Large intestine (tissue), 3 donors: Measurements from ENCODE around the gene RPTOR. TPM values are rescaled to one million over a fixed set of nuclear protein-coding genes. Genes with fewer than 3 reads are reported as not detected.

Experiments used
- DNase-seq, 2 donors: peaks; one replicate each; pipeline versions ENCODE4 v3.0.0 to v3.0.0-alpha.2; 2013
- H3K27ac ChIP-seq: one replicate; pipeline ENCODE4 v1.5.1; 2013; ENCODE audit warnings: low read length
- H3K27me3 ChIP-seq: 2 replicates; pipeline ENCODE4 v1.6.1; 2013; ENCODE audit warnings: low read length; ENCODE audit not compliant: control insufficient read depth, insufficient read depth
- H3K36me3 ChIP-seq: 2 replicates; pipeline ENCODE4 v1.6.1; 2013; ENCODE audit warnings: low read length; ENCODE audit not compliant: control insufficient read depth, insufficient read depth
- H3K4me1 ChIP-seq: one replicate; pipeline ENCODE4 v1.6.1; 2013; ENCODE audit warnings: low read length; ENCODE audit not compliant: control insufficient read depth, insufficient read depth
- H3K4me3 ChIP-seq: one replicate; pipeline ENCODE4 v1.5.1; 2013; ENCODE audit warnings: low read length
- H3K9me3 ChIP-seq: one replicate; pipeline ENCODE4 v1.6.1; 2013; ENCODE audit warnings: mild to moderate bottlenecking, low read depth, low read length, moderate library complexity; ENCODE audit not compliant: control insufficient read depth
- WGBS: methylation state at CpG from one replicate; pipeline ENCODE4 v1.1.5; 2013; ENCODE audit warnings: low lambda C conversion rate; ENCODE audit not compliant: insufficient coverage; 5-methylcytosine and 5-hydroxymethylcytosine counted together
- polyA plus RNA-seq: library from polyadenylated mRNA; unstranded; fragments of 120-200 nt; gene quantifications from one replicate; pipeline ENCODE4 v1.2.1, GENCODE V29; 2013

Gene RPTOR
- polyA plus RNA-seq, 1 donor = 16.8 TPM

DNA sequence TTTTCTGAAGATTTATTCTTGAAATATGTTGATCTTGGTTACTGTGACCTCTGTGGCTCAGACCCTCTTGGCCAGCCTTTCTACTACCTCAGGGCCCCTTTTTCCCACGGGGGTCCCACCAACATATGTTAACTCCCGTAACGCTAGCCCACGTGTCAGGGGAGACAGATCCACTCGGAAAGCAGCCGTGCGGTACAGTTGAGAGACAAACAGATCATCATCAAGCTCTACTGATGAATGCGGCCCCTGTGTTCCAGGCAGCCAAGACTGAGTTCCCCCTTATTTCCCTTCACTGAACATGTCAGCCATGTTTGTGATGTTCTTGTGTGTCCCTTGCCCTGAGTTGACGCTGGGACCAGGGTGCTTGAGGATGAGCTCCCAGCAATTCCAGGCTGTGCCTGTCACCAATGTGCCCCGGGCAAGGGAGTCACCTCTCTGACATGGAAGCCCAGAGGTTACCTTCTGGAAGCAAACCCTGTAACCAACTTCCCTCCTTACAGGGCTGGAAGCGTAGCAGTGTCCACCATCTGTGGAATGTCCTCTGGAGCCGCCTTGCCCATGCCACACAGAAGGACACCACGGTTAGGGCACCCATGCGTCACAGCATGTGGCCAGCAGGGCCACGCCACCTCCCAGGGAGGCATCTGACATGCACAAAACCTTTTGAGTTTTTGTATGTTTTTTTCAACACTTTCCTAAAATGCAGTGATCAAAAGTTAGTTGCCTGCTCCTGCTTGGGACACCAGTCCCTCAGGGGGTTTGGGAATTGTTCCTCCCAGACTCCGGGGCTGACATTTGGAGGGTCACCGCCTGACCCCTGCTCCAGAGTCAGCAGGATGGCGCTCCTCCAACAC lies 253.3 kb downstream of the RPTOR start:
- WGBS = 100% methylated on average over 2 of the region's 18 CpGs
- H3K4me1 ChIP-seq = no peaks in the 10 kb centered on the region
- H3K27me3 ChIP-seq = no peaks in the 10 kb centered on the region
- DNase-seq = no peak
- no peaks in the 10 kb centered on the region for H3K9me3 ChIP-seq
- no peak overlapping the region for H3K27ac ChIP-seq
- no peak overlapping the region for H3K4me3 ChIP-seq
- H3K36me3 ChIP-seq = peaks cover 5% of the 10 kb centered on the region

DNA sequence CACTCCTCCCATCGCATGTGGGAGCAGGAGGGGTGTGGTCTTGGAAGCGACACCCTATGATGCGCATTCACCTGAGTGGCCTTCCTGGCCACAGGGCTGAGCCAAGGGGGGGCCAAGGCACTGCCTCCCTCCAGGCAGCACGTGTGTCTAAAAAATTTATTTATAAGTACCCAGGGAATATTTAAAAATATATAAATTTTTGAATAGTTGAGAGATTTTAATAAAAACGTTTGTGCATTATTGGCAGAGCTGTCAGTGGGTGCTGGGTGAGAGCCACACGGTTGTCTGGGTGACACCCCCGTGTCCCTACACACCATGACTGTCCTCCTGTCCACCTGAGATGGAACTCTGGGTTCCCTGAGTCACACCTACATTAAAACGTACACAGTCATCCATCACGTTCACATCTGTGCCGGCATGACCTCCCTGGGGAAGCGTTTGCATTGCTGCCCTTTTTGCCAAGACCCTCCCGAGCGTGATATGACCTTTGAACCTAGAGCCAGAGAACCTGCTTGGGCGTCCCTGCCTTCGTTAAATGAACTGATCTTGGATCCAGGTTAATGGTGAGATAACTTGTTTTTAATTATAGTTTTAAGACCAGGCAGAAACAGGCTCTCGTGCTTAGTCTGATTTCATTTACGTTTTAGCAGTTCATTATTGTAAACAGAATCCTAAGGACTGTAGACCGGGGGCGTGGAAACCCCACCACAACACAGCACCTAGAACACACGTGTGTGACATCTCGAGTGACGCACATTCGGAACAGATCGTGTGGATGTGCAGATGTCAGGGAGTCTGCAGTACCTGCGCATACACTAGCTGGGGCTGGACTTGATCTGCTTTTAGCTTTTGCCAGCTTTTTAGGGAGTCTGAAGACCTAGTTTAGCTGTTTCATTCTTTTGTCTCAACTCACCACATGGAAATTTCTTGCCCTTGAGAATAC lies 254.2 kb downstream of the RPTOR start:
- Histone ChIP-seq H3K36me3 (peaks cover 2% of the 10 kb centered on the region), H3K4me3 (no peak overlapping the region), H3K27ac (no peak overlapping the region), H3K4me1 (no peaks in the 10 kb centered on the region), H3K9me3 (peaks cover 4% of the 10 kb centered on the region), H3K27me3 (no peaks in the 10 kb centered on the region)
- DNase-seq = no peak
- 50% methylated on average over 3 of the region's 25 CpGs for whole genome bisulfite sequencing

DNA sequence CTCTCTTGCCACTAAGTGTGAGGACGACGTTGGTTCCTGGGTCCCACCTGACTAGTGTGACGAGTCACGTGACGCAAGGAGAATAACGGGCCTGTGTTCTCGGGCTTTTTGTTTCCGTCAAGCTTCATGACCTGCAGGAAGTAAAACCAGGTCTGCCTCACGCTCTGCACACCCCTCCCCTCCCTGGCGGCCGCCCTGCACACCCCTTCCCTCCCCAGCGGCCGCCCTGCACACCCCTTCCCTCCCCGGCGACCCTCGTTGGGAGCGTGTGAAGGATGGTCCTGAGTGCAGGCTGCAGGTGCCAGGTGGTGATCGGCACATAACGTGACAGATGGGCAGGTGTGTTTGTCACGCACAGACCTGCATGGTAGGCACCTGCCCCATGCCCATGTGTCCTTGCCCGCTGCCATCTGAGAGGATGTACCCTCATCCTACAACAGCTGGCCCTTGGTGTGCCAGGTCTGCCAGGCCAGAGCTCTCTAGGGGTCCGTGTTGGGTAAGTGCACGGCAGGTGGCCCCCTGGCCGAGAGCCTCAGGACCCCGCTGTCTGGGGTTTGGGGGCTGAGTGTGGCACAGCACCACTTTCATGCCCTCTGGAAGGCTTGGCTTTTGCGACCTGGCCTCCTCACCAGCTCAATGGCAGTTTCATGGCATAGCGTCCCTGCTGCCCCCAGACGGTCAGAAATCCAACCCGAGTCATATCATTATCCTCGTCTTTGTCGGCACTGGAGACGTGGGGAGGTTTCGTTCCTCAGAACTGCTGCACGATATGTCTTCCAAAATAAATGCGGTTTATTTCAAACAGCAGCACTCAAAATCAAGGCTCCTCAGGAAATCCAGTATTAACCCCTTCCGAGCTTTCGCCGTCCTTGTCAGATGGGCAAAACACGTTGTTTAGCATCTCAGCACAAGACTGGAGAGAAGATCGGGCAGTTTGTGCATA lies 255.2 kb downstream of the RPTOR start:
- H3K27me3 ChIP-seq = no peaks in the 10 kb centered on the region
- peaks cover 2% of the 10 kb centered on the region for H3K36me3 ChIP-seq
- 100% methylated on average over 3 of the region's 40 CpGs for WGBS
- H3K27ac ChIP-seq = no peak overlapping the region
- H3K4me3 ChIP-seq = no peak overlapping the region
- peaks cover 4% of the 10 kb centered on the region for H3K9me3 ChIP-seq
- H3K4me1 ChIP-seq = no peaks in the 10 kb centered on the region
- no peak for DNase-seq

DNA sequence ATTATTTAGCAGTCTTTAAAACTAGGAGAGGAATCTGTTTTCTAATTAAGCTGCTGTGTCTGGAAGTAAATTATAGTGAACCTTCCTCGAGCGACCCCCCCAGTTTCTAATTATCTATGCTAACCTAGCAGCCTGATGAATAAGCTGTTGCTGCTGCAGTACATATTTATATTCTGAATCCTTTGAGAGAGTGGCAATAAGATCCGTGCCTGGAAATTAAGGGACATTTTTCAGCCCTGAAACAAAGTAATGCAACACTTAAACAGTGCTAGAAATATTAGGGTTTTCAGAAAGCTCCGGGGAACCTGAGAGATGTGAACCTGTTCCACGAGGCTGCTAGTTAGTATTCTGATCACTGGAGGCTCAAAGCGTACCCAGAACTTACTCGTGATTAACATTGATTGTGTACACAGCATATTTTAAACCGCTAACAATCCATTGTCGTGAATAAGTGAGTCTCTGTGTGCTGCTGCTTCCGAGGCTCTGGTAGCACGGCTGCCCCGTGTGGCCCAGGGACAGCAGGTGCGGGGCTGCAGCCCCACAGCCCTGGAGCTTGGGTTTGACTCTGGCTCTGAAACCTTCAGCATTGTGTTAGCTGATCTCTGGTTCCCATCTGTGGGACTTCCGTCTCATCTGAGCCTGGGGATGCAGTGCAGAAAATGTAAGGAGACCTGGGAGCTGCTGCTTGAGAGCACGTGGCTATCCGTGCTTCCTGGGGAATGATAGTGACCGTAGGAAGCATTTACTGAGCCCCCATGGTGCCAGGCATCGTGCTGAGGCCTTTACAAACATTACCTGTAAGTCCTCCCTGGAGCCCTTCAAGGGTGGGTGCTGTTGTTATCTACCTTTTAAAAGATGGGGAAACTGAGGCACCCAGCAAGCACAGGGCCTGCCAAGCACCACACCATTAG lies 256.1 kb downstream of the RPTOR start:
- WGBS = no CpG with 5 or more reads among the region's 18 CpGs
- peaks cover 2% of the 10 kb centered on the region for H3K36me3 ChIP-seq
- DNase-seq = no peak
- H3K4me1 ChIP-seq = no peaks in the 10 kb centered on the region
- no peak overlapping the region for H3K27ac ChIP-seq
- H3K27me3 ChIP-seq = no peaks in the 10 kb centered on the region
- no peak overlapping the region for H3K4me3 ChIP-seq
- peaks cover 4% of the 10 kb centered on the region for H3K9me3 ChIP-seq

DNA sequence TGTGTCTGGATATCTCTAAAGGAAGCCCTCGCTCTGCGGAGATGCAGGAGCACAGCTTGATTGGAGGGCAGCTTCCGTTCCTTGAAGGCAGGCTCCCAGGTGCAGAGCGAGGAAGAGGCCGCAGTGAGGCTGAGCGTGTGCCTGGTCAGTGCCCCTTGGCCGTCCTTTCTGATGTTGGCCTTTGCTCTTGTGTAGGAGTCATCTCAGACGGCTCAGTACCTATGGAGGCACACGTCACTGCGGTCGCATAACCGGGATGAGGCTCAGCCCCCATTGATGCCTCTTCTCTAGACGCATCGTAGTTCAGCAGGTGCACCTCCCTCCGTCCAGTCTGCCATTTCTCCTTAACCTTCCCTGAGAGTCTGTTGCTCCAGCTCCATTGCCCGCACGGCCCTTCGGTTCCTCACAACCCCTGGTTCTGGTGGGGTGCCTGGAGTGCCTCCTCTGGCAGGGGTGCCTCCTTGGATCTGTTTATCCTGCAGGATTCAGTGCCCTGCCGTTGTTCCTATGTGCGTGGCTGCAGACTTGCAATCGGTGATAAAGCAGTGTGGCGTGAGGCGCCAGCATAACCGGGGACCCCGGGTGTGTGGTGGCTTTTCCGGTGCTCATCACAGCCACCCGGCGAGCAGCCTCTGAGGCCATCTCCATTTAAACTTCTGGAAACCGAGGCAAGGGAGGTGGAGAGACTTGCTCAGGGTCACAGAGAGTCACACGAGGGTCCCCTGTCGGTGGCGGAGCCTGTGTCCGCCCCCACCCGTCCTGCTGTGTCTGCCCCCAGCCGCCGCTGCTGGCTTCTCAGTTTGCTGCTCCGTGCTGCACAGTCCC lies 258.2 kb downstream of the RPTOR start:
- H3K27ac ChIP-seq = no peak overlapping the region
- DNase-seq = no peak
- no peak overlapping the region for H3K4me3 ChIP-seq
- H3K4me1 ChIP-seq = no peaks in the 10 kb centered on the region
- H3K27me3 ChIP-seq = no peaks in the 10 kb centered on the region
- WGBS = no CpG with 5 or more reads among the region's 37 CpGs
- peaks cover 18% of the 10 kb centered on the region for H3K9me3 ChIP-seq
- peaks cover 2% of the 10 kb centered on the region for H3K36me3 ChIP-seq

DNA sequence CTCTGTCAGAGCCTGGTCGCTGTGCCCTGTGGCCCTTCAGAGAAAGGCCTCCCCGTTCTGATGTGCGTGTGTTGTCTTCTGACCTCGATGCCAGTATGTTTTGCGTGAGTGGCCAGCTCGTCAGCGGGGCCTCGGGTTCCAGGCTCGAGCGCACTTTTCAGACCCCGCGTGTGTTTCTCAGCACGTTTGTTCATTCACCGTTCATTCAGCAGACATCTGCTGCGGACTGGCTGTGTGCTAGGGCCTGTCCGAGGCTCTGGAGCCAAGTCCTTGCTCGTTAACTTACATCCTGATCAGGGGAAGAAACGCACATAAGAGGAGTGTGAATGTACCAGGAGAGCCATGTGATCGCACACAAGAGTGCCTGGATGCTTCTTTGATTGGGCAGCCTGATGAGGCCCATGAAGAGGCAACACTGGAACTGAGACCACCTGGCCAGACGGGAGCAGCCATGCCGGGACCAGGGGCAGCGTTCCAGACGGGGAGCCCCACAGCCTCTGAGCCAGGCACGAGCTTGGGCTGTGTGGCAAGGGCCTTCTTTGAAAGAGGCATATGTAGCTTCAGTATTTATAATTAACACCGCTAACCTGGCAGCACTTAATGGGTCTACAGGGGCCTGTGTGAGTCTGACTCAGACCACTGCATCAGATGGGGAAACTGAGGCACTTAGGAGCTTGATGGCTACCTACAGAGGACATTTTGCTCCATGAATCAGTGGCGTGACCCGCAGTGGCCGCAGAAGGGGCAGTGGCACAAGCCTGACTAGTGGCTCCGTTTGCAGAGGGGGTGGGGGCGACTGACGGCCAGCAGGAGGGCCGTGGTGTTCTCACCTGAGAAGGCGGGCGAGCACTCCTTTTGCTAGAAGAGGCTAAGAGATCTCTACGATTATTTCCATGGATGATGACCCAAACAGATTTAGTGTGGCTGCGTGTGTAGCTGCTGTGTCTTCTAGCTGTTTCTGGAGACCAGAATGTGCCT lies 259.1 kb downstream of the RPTOR start:
- Histone ChIP-seq H3K36me3 (peaks cover 2% of the 10 kb centered on the region), H3K27ac (no peak overlapping the region), H3K27me3 (no peaks in the 10 kb centered on the region), H3K4me3 (no peak overlapping the region), H3K4me1 (no peaks in the 10 kb centered on the region), H3K9me3 (peaks cover 18% of the 10 kb centered on the region)
- WGBS = no CpG with 5 or more reads among the region's 36 CpGs
- DNase-seq = no peak

DNA sequence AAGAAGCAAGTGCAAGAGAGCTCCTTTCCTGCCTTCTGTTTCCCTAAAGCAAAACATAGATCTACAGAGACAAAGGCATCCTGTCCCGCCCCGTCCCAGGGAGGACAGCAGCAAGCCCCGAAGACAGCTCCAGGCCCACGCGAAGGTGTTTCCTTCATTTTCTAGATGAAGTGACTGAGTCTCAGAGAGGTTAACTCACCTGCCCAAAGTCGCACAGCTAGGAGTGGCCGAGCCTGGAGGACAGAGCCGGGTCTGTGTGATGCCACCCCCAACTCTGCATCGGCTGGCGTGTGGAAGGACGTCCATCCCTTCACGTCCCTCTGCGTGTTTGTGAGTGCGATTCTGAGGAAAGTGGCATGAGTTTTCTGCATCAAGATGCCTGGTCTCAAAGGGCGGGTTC lies 259.8 kb downstream of the RPTOR start:
- Histone ChIP-seq H3K4me3 (no peak overlapping the region), H3K9me3 (peaks cover 18% of the 10 kb centered on the region), H3K27me3 (no peaks in the 10 kb centered on the region), H3K36me3 (peaks cover 2% of the 10 kb centered on the region), H3K27ac (no peak overlapping the region), H3K4me1 (no peaks in the 10 kb centered on the region)
- no CpG with 5 or more reads among the region's 15 CpGs for WGBS
- no peak for DNase-seq

DNA sequence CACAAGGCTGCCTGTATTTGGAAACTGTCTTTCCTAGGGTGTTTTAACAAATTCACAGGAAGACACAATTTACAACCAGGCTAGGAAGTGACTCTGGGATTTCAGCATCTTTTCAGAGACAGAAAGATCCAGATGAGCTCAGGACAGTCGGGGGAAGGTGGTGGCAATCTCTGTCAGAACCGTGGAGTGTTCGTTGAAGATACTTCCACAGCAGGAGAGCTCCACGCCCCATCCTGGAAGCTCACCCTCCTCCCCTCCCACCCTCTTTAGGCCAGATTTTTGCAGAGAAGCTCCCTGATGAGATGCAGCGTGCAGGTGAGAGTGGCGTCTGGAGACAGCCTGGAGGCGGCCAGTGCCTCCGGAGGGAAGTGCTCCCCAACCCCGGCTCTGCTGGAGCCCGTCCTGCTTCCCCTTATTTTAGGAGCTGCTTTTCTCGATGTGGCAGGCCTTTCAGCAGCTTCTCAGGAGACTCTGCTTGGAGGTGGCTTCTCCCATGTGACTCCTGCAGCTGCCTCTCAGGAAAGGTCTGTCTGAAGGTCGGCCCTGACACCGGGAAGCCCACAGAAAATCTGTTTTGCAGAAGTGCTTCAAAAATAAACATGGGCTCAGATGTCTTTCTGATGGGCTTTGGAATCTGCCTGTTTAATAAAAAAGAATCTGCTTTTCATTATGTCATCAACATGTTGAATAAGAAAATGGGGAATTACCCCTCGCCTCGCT lies 260.6 kb downstream of the RPTOR start:
- Histone ChIP-seq H3K27me3 (no peaks in the 10 kb centered on the region), H3K27ac (no peak overlapping the region), H3K36me3 (no peaks in the 10 kb centered on the region), H3K4me1 (no peaks in the 10 kb centered on the region), H3K9me3 (peaks cover 18% of the 10 kb centered on the region), H3K4me3 (no peak overlapping the region)
- no peak for DNase-seq
- no CpG with 5 or more reads among the region's 15 CpGs for WGBS
